HepG2 (cell line): Measurements from ENCODE around the gene P2RX5. TPM values are rescaled to one million over a fixed set of nuclear protein-coding genes. Genes with fewer than 3 reads are reported as not detected.

ENCODE experiments used
- FOXC1 ChIP-seq: sonication (generic); formaldehyde crosslinking; IDR thresholded peaks from 2 replicates; pipeline ENCODE4 v1.8.0; 2022; ENCODE audit warnings: mild to moderate bottlenecking, missing genetic modification reagents, borderline replicate concordance
- GRHL1 ChIP-seq: sonication (generic); formaldehyde crosslinking; conservative IDR thresholded peaks from 2 replicates; pipeline ENCODE4 v1.8.0; 2022; ENCODE audit warnings: missing genetic modification reagents
- HNF4G ChIP-seq, 2 experiments: sonication (generic) in 1 of 2; formaldehyde crosslinking in 1 of 2; IDR thresholded peaks; 2 replicates each; pipeline versions ENCODE4 v1.4.0 to v1.6.1; 2011 to 2020; ENCODE audit warnings: borderline replicate concordance in 2 of 2, low read depth in 2 of 2, mild to moderate bottlenecking in 2 of 2, low read length in 1 of 2, missing genetic modification reagents in 1 of 2, moderate library complexity in 1 of 2
- TCF7L2 ChIP-seq: IDR thresholded peaks from 2 replicates; pipeline ENCODE4 v1.6.1; 2011; ENCODE audit warnings: mild to moderate bottlenecking, low read depth, low read length, moderate library complexity
- TOE1 ChIP-seq: sonication (generic); formaldehyde crosslinking; IDR thresholded peaks from 2 replicates; pipeline ENCODE4 v1.4.0; 2020; ENCODE audit warnings: mild to moderate bottlenecking, missing genetic modification reagents
- ZBTB46 ChIP-seq: sonication (generic); formaldehyde crosslinking; IDR thresholded peaks from 2 replicates; pipeline ENCODE4 v1.4.0; 2020; ENCODE audit warnings: mild to moderate bottlenecking, missing genetic modification reagents, borderline replicate concordance
- ZNF318 ChIP-seq: sonication (generic); formaldehyde crosslinking; IDR thresholded peaks from 2 replicates; pipeline ENCODE4 v1.4.0; 2020; ENCODE audit warnings: mild to moderate bottlenecking, missing genetic modification reagents
- ZNF431 ChIP-seq: sonication (generic); formaldehyde crosslinking; IDR thresholded peaks from 2 replicates; pipeline ENCODE4 v1.9.0; 2022; ENCODE audit warnings: missing genetic modification reagents, low read depth, mild to moderate bottlenecking, borderline replicate concordance
- ZNF619 ChIP-seq: sonication (generic); formaldehyde crosslinking; IDR thresholded peaks from 2 replicates; pipeline ENCODE4 v1.4.0; 2020; ENCODE audit warnings: mild to moderate bottlenecking, missing genetic modification reagents
- polyA plus RNA-seq, 8 experiments: library from polyadenylated mRNA; depleted of rRNA in 3 of 8; stranded (reverse) in 7 of 8; unstranded in 1 of 8; fragments of >200 nt; fragmentation: Illumina TruSeq in 4 of 8; extraction: Trizol in 4 of 8; gene quantifications; 2 replicates each; pipeline versions ENCODE4 v1.2.1 to v1.2.3, GENCODE V29; 2011 to 2016; ENCODE audit warnings: low read depth in 4 of 8, missing spikeins in 1 of 8, mixed read lengths in 1 of 8; ENCODE audit not compliant: insufficient read depth in 1 of 8
- total RNA-seq, 5 experiments: library from RNA; depleted of rRNA; stranded (reverse); fragments of >200 nt; fragmentation: Illumina TruSeq; extraction: Trizol; gene quantifications; 2 replicates each; pipeline ENCODE4 v1.2.3, GENCODE V29; 2016; ENCODE audit warnings: low read depth in 1 of 5

P2RX5 gene
- total and polyA plus RNA-seq, 2 of the 13 experiments (the other 11 are each of a cell fraction or from before 2014, with no cell fraction given): 0.95 to 1.7 TPM

- TF ChIP-seq ZNF318: no peak
- TF ChIP-seq ZNF431 (CRISPR knock-in tag): no peak
- no peak for TF ChIP-seq TOE1 (CRISPR knock-in tag)
- TF ChIP-seq FOXC1 (CRISPR knock-in tag): 0 out of 2 replicates have a peak, but pooled peaks have one; percentile 21
- no peak for TF ChIP-seq GRHL1 (CRISPR knock-in tag)
- TF ChIP-seq ZNF619 (CRISPR knock-in tag): no peak
- TF ChIP-seq ZBTB46 (CRISPR knock-in tag): no peak
- TF ChIP-seq HNF4G (IDR thresholded peaks at IDR 0.05; ENCODE audit: borderline replicate concordance, low read depth, low read length): 0 out of 2 replicates have a peak, but pooled peaks have one; percentile 28
- TF ChIP-seq HNF4G (CRISPR knock-in tag; IDR thresholded peaks at IDR 0.05; ENCODE audit: borderline replicate concordance, low read depth): no peak
- TF ChIP-seq TCF7L2: no peak
Measured at GRCh38 chr17:3641717-3642486, 54.1 kb downstream of the P2RX5 start (continued).
